Measurements from ENCODE around the gene AADACL4.

DNA sequence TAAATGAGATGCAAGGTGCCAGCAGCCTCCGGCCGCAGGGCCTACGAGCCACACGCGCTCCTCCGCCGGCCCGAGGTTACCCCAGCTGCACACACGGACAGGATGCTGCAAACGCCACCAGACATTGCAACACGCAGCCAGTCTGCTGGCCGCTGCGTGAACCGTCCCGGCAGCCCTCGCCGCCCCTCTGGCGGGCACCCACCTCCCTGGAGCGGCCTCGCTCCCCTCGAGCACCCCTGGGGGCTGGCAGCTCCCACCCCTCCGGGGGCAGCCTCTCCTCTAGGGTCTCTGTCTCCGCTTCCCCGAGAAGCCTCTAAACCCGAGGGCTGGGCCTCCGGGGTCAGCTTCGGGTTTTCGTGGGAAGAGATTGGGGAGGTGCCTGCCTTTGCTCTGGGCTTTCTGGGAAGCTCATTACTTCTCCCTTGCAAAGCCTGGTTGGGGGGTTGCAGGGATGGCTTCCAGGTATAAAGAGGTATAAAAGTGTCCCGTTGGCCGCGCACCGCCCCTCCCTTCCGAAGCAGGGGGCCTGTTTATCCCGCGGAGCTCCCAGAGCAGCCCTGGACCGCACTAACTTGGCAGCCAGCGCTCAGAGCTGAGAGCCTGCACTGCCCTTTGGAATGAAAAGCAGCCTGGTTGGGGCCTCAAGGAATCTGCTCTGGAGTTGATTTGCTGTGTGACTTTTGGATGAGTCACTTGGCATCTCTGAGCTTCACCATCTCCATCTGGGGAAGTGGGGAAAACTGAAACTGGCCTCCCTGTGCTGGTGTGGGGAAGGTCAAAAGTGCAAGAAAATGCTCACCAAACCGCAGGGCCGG, 47.7 kb upstream of the AADACL4 start:
- TF ChIP-seq ZBTB7A (tag by site-specific recombination; IDR thresholded peaks at IDR 0.05; ENCODE audit: low read depth) (no peak), YY1 (tag by site-specific recombination; IDR thresholded peaks at IDR 0.05) (no peak), ZNF776 (tag by site-specific recombination; IDR thresholded peaks at IDR 0.05; ENCODE audit: borderline replicate concordance) (no peak), ZNF112 (tag by site-specific recombination; IDR thresholded peaks at IDR 0.05) (no peak), ZNF274 (IDR thresholded peaks at IDR 0.05; ENCODE audit: low read length) (no peak), ZNF274 (tag by site-specific recombination; IDR thresholded peaks at IDR 0.05; ENCODE audit: borderline replicate concordance) (no peak), KLF8 (tag by site-specific recombination; IDR thresholded peaks at IDR 0.05) (no peak), YY2 (tag by site-specific recombination; IDR thresholded peaks at IDR 0.05) (no peak)
- TF ChIP-seq, protein P1, sequence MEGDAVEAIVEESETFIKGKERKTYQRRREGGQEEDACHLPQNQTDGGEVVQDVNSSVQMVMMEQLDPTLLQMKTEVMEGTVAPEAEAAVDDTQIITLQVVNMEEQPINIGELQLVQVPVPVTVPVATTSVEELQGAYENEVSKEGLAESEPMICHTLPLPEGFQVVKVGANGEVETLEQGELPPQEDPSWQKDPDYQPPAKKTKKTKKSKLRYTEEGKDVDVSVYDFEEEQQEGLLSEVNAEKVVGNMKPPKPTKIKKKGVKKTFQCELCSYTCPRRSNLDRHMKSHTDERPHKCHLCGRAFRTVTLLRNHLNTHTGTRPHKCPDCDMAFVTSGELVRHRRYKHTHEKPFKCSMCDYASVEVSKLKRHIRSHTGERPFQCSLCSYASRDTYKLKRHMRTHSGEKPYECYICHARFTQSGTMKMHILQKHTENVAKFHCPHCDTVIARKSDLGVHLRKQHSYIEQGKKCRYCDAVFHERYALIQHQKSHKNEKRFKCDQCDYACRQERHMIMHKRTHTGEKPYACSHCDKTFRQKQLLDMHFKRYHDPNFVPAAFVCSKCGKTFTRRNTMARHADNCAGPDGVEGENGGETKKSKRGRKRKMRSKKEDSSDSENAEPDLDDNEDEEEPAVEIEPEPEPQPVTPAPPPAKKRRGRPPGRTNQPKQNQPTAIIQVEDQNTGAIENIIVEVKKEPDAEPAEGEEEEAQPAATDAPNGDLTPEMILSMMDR (tag by site-specific recombination; IDR thresholded peaks at IDR 0.05), result no peak
- TF ChIP-seq, protein P2, sequence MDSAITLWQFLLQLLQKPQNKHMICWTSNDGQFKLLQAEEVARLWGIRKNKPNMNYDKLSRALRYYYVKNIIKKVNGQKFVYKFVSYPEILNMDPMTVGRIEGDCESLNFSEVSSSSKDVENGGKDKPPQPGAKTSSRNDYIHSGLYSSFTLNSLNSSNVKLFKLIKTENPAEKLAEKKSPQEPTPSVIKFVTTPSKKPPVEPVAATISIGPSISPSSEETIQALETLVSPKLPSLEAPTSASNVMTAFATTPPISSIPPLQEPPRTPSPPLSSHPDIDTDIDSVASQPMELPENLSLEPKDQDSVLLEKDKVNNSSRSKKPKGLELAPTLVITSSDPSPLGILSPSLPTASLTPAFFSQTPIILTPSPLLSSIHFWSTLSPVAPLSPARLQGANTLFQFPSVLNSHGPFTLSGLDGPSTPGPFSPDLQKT (IDR thresholded peaks at IDR 0.05; ENCODE audit: borderline replicate concordance, low read depth, low read length), result no peak
- TF ChIP-seq, protein P3, sequence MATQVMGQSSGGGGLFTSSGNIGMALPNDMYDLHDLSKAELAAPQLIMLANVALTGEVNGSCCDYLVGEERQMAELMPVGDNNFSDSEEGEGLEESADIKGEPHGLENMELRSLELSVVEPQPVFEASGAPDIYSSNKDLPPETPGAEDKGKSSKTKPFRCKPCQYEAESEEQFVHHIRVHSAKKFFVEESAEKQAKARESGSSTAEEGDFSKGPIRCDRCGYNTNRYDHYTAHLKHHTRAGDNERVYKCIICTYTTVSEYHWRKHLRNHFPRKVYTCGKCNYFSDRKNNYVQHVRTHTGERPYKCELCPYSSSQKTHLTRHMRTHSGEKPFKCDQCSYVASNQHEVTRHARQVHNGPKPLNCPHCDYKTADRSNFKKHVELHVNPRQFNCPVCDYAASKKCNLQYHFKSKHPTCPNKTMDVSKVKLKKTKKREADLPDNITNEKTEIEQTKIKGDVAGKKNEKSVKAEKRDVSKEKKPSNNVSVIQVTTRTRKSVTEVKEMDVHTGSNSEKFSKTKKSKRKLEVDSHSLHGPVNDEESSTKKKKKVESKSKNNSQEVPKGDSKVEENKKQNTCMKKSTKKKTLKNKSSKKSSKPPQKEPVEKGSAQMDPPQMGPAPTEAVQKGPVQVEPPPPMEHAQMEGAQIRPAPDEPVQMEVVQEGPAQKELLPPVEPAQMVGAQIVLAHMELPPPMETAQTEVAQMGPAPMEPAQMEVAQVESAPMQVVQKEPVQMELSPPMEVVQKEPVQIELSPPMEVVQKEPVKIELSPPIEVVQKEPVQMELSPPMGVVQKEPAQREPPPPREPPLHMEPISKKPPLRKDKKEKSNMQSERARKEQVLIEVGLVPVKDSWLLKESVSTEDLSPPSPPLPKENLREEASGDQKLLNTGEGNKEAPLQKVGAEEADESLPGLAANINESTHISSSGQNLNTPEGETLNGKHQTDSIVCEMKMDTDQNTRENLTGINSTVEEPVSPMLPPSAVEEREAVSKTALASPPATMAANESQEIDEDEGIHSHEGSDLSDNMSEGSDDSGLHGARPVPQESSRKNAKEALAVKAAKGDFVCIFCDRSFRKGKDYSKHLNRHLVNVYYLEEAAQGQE (tag by site-specific recombination; IDR thresholded peaks at IDR 0.05), result no peak
